Neural cell (in vitro differentiated cells): ENCODE measurements around the gene RAP1GDS1. TPM values are rescaled to one million over a fixed set of nuclear protein-coding genes. Genes with fewer than 3 reads are reported as not detected.

Experiments
- H2AFZ ChIP-seq: fragments of 200-600, 300-800 bp; sonication (generic), shearing (Covaris generic); 2 replicates; pipeline ENCODE4 v1.6.0; 2014; ENCODE audit warnings: low read depth, mild to moderate bottlenecking, antibody characterized with exemption, low read length, moderate library complexity
- H3F3A ChIP-seq: fragments of 200-600 bp; shearing (Covaris generic); 2 replicates; pipeline ENCODE4 v1.6.1; 2016; ENCODE audit warnings: mild to moderate bottlenecking, moderate library complexity, mixed read lengths, antibody characterized with exemption, low read length; ENCODE audit not compliant: insufficient read depth, poor library complexity, severe bottlenecking
- H3K27ac ChIP-seq: fragments of 200-600, 300-800 bp; sonication (generic), shearing (Covaris generic); 2 replicates; pipeline ENCODE4 v1.5.1; 2014; ENCODE audit warnings: mild to moderate bottlenecking, low read length, moderate library complexity
- H3K27me3 ChIP-seq: fragments of 300-800, 200-600 bp; sonication (generic), shearing (Covaris generic); 2 replicates; pipeline ENCODE4 v1.6.0; 2014; ENCODE audit warnings: mild to moderate bottlenecking, low read depth, low read length, moderate library complexity; ENCODE audit not compliant: insufficient read depth
- H3K36me3 ChIP-seq: fragments of 300-800, 200-600 bp; sonication (generic), shearing (Covaris generic); 2 replicates; pipeline ENCODE4 v1.5.1; 2014; ENCODE audit warnings: mild to moderate bottlenecking, antibody characterized with exemption, low read length, moderate library complexity; ENCODE audit not compliant: insufficient read depth
- H3K4me2 ChIP-seq: fragments of 300-800, 200-600 bp; sonication (generic), shearing (Covaris generic); 2 replicates; pipeline ENCODE4 v1.6.0; 2014; ENCODE audit warnings: mild to moderate bottlenecking, low read length
- H3K4me3 ChIP-seq: fragments of 300-800, 200-600 bp; sonication (generic), shearing (Covaris generic); 2 replicates; pipeline ENCODE4 v1.5.1; 2014; ENCODE audit warnings: mild to moderate bottlenecking, low read length, moderate library complexity
- H3K79me2 ChIP-seq: fragments of 200-600 bp; shearing (Covaris generic); replicated peaks from 2 replicates; pipeline ENCODE4 v1.6.0; 2014; ENCODE audit warnings: mild to moderate bottlenecking, low read length, moderate library complexity; ENCODE audit not compliant: insufficient read depth
- H3K9ac ChIP-seq: fragments of 300-800, 200-600 bp; sonication (generic), shearing (Covaris generic); 2 replicates; pipeline ENCODE4 v1.6.1; 2016; ENCODE audit warnings: mild to moderate bottlenecking, low read length, mixed read lengths
- H3K9me2 ChIP-seq: fragments of 200-600 bp; shearing (Covaris generic); 2 replicates; pipeline ENCODE4 v1.6.1; 2016; ENCODE audit warnings: mild to moderate bottlenecking, low read length, mixed read lengths; ENCODE audit not compliant: insufficient read depth
- H3K9me3 ChIP-seq: fragments of 200-600, 300-800 bp; sonication (generic), shearing (Covaris generic); 2 replicates; pipeline ENCODE4 v1.6.1; 2016; ENCODE audit warnings: mild to moderate bottlenecking, mixed run types, low read length, moderate library complexity, mixed read lengths
- H4K20me1 ChIP-seq: fragments of 200-600 bp; shearing (Covaris generic); 2 replicates; pipeline ENCODE4 v1.6.1; 2016; ENCODE audit warnings: mild to moderate bottlenecking, mixed run types; ENCODE audit not compliant: insufficient read depth
- CTCF ChIP-seq: fragments of 450-650 bp; IDR thresholded peaks from 2 replicates; pipeline ENCODE4 v1.5.1; 2014; ENCODE audit warnings: antibody characterized with exemption, mild to moderate bottlenecking, moderate library complexity; ENCODE audit not compliant: poor library complexity, severe bottlenecking
- EP300 ChIP-seq: fragments of 450-650 bp; conservative IDR thresholded peaks from 2 replicates; pipeline ENCODE4 v1.6.1; 2014; ENCODE audit warnings: antibody characterized with exemption, mild to moderate bottlenecking, moderate library complexity; ENCODE audit not compliant: poor library complexity, severe bottlenecking
- EZH2 ChIP-seq: fragments of 200-600, 300-800 bp; shearing (Covaris generic), sonication (generic); IDR thresholded peaks from 2 replicates; pipeline ENCODE4 v1.6.1; 2014; ENCODE audit warnings: antibody characterized with exemption, low read length, borderline replicate concordance, mild to moderate bottlenecking; ENCODE audit not compliant: insufficient read depth, poor library complexity, severe bottlenecking
- MXI1 ChIP-seq: fragments of 450-650 bp; conservative IDR thresholded peaks from 2 replicates; pipeline ENCODE4 v1.6.1; 2014; ENCODE audit warnings: antibody characterized with exemption, mild to moderate bottlenecking; ENCODE audit not compliant: poor library complexity, severe bottlenecking
- POLR2AphosphoS5 ChIP-seq: IDR thresholded peaks from 2 replicates; pipeline ENCODE4 v1.6.1; 2012
- RAD21 ChIP-seq: fragments of 450-650 bp; conservative IDR thresholded peaks from 2 replicates; pipeline ENCODE4 v1.6.1; 2014; ENCODE audit warnings: antibody characterized with exemption, mild to moderate bottlenecking, moderate library complexity
- REST ChIP-seq: IDR thresholded peaks from 2 replicates; pipeline ENCODE4 v1.6.1; 2012; ENCODE audit warnings: borderline replicate concordance
- SMC3 ChIP-seq: fragments of 450-650 bp; conservative IDR thresholded peaks from 2 replicates; pipeline ENCODE4 v1.6.1; 2014; ENCODE audit warnings: antibody characterized with exemption, mild to moderate bottlenecking, moderate library complexity; ENCODE audit not compliant: poor library complexity
- TAF1 ChIP-seq: IDR thresholded peaks from 2 replicates; pipeline ENCODE4 v1.6.1; 2012; ENCODE audit warnings: low read depth
- polyA plus RNA-seq: library from polyadenylated mRNA; depleted of rRNA; stranded (reverse); fragments of >200 nt; gene quantifications from 2 replicates; pipeline ENCODE4 v1.2.3, GENCODE V29; 2014

The RAP1GDS1 gene
- polyA plus RNA-seq, 1 donor from 2014 or later: 41.1 TPM

GRCh38 chr4:98369322-98369721 lies 108.1 kb downstream of the RAP1GDS1 start:
- Histone ChIP-seq H2AFZ (no peak overlapping the region), H4K20me1 (no peaks in the 10 kb centered on the region), H3F3A (no peaks in the 10 kb centered on the region), H3K27ac (no peak overlapping the region), H3K9ac (no peak overlapping the region), H3K9me2 (no peaks in the 10 kb centered on the region), H3K79me2 (no peaks in the 10 kb centered on the region), H3K4me2 (no peak overlapping the region), H3K9me3 (peaks cover 3% of the 10 kb centered on the region), H3K36me3 (no peaks in the 10 kb centered on the region), H3K4me3 (no peak overlapping the region), H3K27me3 (no peaks in the 10 kb centered on the region)
- TF ChIP-seq EZH2: no peak
- no peak for TF ChIP-seq REST
- TF ChIP-seq CTCF: no peak
- TF ChIP-seq RAD21: no peak
- TF ChIP-seq SMC3: no peak
- TF ChIP-seq EP300: no peak
- TF ChIP-seq MXI1: no peak
- no peak for TF ChIP-seq TAF1
- TF ChIP-seq POLR2AphosphoS5: no peak

GRCh38 chr4:98374643-98375042 lies 113.5 kb downstream of the RAP1GDS1 start:
- Histone ChIP-seq H3K4me2 (no peak overlapping the region), H3K36me3 (no peaks in the 10 kb centered on the region), H3F3A (no peaks in the 10 kb centered on the region), H3K9ac (no peak overlapping the region), H2AFZ (no peak overlapping the region), H3K27me3 (no peaks in the 10 kb centered on the region), H3K4me3 (no peak overlapping the region), H4K20me1 (no peaks in the 10 kb centered on the region), H3K9me3 (no peaks in the 10 kb centered on the region), H3K27ac (no peak overlapping the region), H3K9me2 (no peaks in the 10 kb centered on the region), H3K79me2 (no peaks in the 10 kb centered on the region)
- no peak for TF ChIP-seq EZH2
- no peak for TF ChIP-seq CTCF
- no peak for TF ChIP-seq EP300
- no peak for TF ChIP-seq MXI1
- TF ChIP-seq SMC3: no peak
- no peak for TF ChIP-seq TAF1
- no peak for TF ChIP-seq REST
- no peak for TF ChIP-seq POLR2AphosphoS5
- TF ChIP-seq RAD21: no peak
